ENCODE data around the gene KCNIP2.

GRCh38 chr10:101777619-101778145 is 65.9 kb downstream of the KCNIP2 start:
- TF ChIP-seq GATA2 (IDR thresholded peaks at IDR 0.05; ENCODE audit: low read depth, low read length): no peak
- TF ChIP-seq GATA3 (IDR thresholded peaks at IDR 0.05; ENCODE audit: low read depth, low read length): no peak

All from SH-SY5Y (cell line).